ENCODE results near the gene KPNA4.

KPNA4 gene

GRCh38 chr3:160448845-160449635 is 116.3 kb downstream of the KPNA4 start:
- Histone ChIP-seq H2AFZ (ENCODE audit: low read depth, low read length) (no peak overlapping the region), H3K79me2 (ENCODE audit: insufficient read depth, low read length) (no peaks in the 10 kb centered on the region), H3K9ac (ENCODE audit: low read depth, low read length) (no peak overlapping the region), H3K4me2 (ENCODE audit: insufficient read depth, low read length) (no peak overlapping the region), H3K4me3 (ENCODE audit: low read depth in 1 of 2, low read length in 2 of 2) (no peak overlapping the region), H3K27me3 (ENCODE audit: insufficient read depth, low read length, poor library complexity) (no peaks in the 10 kb centered on the region), H3K4me1 (ENCODE audit: insufficient read depth, low read length) (no peaks in the 10 kb centered on the region), H4K20me1 (ENCODE audit: insufficient read depth, low read length) (no peaks in the 10 kb centered on the region), H3K9me3 (ENCODE audit: insufficient read depth, low read length, severe bottlenecking) (no peaks in the 10 kb centered on the region), H3K27ac (ENCODE audit: low read length) (no peak overlapping the region), H3K36me3 (ENCODE audit: insufficient read depth, low read length) (no peaks in the 10 kb centered on the region)
- ATAC-seq (ENCODE audit: insufficient read depth, low read depth) (no peak), DNase-seq (no peak)
- TF ChIP-seq EZH2 (IDR thresholded peaks at IDR 0.05; ENCODE audit: borderline replicate concordance, low read depth, low read length, severe bottlenecking) (no peak), CTCF (IDR thresholded peaks at IDR 0.05; ENCODE audit: borderline replicate concordance, extremely low read depth, low read length, poor library complexity, severe bottlenecking) (no peak)

GRCh38 chr3:160447544-160447943 is 117.8 kb downstream of the KPNA4 start:
- no peak overlapping the region for H3K4me3 ChIP-seq (ENCODE audit: low read depth in 1 of 2, low read length in 2 of 2)
- no peak overlapping the region for H2AFZ ChIP-seq (ENCODE audit: low read depth, low read length)
- H3K36me3 ChIP-seq (ENCODE audit: insufficient read depth, low read length) = no peaks in the 10 kb centered on the region
- no peaks in the 10 kb centered on the region for H3K4me1 ChIP-seq (ENCODE audit: insufficient read depth, low read length)
- H3K27me3 ChIP-seq (ENCODE audit: insufficient read depth, low read length, poor library complexity) = no peaks in the 10 kb centered on the region
- no peak overlapping the region for H3K9ac ChIP-seq (ENCODE audit: low read depth, low read length)
- no peak for DNase-seq
- no peak for ATAC-seq (ENCODE audit: insufficient read depth, low read depth)
- no peaks in the 10 kb centered on the region for H4K20me1 ChIP-seq (ENCODE audit: insufficient read depth, low read length)
- no peak overlapping the region for H3K27ac ChIP-seq (ENCODE audit: low read length)
- H3K4me2 ChIP-seq (ENCODE audit: insufficient read depth, low read length) = no peak overlapping the region
- no peaks in the 10 kb centered on the region for H3K9me3 ChIP-seq (ENCODE audit: insufficient read depth, low read length, severe bottlenecking)
- H3K79me2 ChIP-seq (ENCODE audit: insufficient read depth, low read length) = no peaks in the 10 kb centered on the region
- TF ChIP-seq EZH2 (IDR thresholded peaks at IDR 0.05; ENCODE audit: borderline replicate concordance, low read depth, low read length, severe bottlenecking) = no peak
- TF ChIP-seq CTCF (IDR thresholded peaks at IDR 0.05; ENCODE audit: borderline replicate concordance, extremely low read depth, low read length, poor library complexity, severe bottlenecking) = no peak

- Histone ChIP-seq H3K4me2 (ENCODE audit: insufficient read depth, low read length) (no peak overlapping the region), H2AFZ (ENCODE audit: low read depth, low read length) (no peak overlapping the region), H3K9me3 (ENCODE audit: insufficient read depth, low read length, severe bottlenecking) (no peaks in the 10 kb centered on the region), H3K79me2 (ENCODE audit: insufficient read depth, low read length) (no peaks in the 10 kb centered on the region), H3K4me3 (ENCODE audit: low read depth in 1 of 2, low read length in 2 of 2) (no peak overlapping the region), H3K27me3 (ENCODE audit: insufficient read depth, low read length, poor library complexity) (no peaks in the 10 kb centered on the region), H3K9ac (ENCODE audit: low read depth, low read length) (no peak overlapping the region), H3K27ac (ENCODE audit: low read length) (no peak overlapping the region), H4K20me1 (ENCODE audit: insufficient read depth, low read length) (no peaks in the 10 kb centered on the region), H3K36me3 (ENCODE audit: insufficient read depth, low read length) (no peaks in the 10 kb centered on the region), H3K4me1 (ENCODE audit: insufficient read depth, low read length) (no peaks in the 10 kb centered on the region)
- DNase-seq (no peak), ATAC-seq (ENCODE audit: insufficient read depth, low read depth) (no peak)
- TF ChIP-seq EZH2 (IDR thresholded peaks at IDR 0.05; ENCODE audit: borderline replicate concordance, low read depth, low read length, severe bottlenecking) (no peak), CTCF (IDR thresholded peaks at IDR 0.05; ENCODE audit: borderline replicate concordance, extremely low read depth, low read length, poor library complexity, severe bottlenecking) (no peak)
Measured at GRCh38 chr3:160446522-160447056, 118.8 kb downstream of the KPNA4 start.
